Gastrocnemius medialis (tissue), 4 donors: ENCODE results near the gene CHST15. TPM values are rescaled to one million over a fixed set of nuclear protein-coding genes. Genes with fewer than 3 reads are reported as not detected.

Source experiments
- ATAC-seq, 2 donors: fragments of 150-250 bp; one replicate each; pipeline ENCODE4 v1.9.1; 2016
- DNase-seq, 2 donors: peaks; one replicate each; pipeline ENCODE4 v3.0.0-alpha.2; 2019
- H3K27ac ChIP-seq, 4 donors: fragments of 200-600 bp; sonication (generic); 1 replicate in 1 of 4; 2 replicates in 3 of 4; pipeline ENCODE4 v1.5.1; 2016 to 2018; ENCODE audit warnings: mild to moderate bottlenecking in 2 of 4, moderate library complexity in 1 of 4
- H3K27me3 ChIP-seq, 3 donors: fragments of 200-600 bp; sonication (generic) in 2 of 3; 1 replicate in 1 of 3; 2 replicates in 2 of 3; pipeline versions ENCODE4 v1.5.1 to v1.6.0; 2016 to 2019; ENCODE audit warnings: mild to moderate bottlenecking in 1 of 3, moderate library complexity in 1 of 3
- H3K36me3 ChIP-seq, 2 donors: fragments of 200-600 bp; sonication (generic) in 1 of 2; one replicate each; pipeline ENCODE4 v1.5.1; 2017 to 2018
- H3K4me1 ChIP-seq, 2 donors: fragments of 200-600 bp; sonication (generic) in 1 of 2; one replicate each; pipeline ENCODE4 v1.5.1; 2016 to 2017; ENCODE audit warnings: mild to moderate bottlenecking in 2 of 2
- H3K4me3 ChIP-seq, 4 donors: fragments of 200-600 bp; sonication (generic) in 3 of 4; 1 replicate in 1 of 4; 2 replicates in 3 of 4; pipeline ENCODE4 v1.5.1; 2016 to 2019; ENCODE audit warnings: mild to moderate bottlenecking in 2 of 4
- H3K9me3 ChIP-seq, 3 donors: fragments of 200-600 bp; sonication (generic) in 2 of 3; 1 replicate in 1 of 3; 2 replicates in 2 of 3; pipeline ENCODE4 v1.5.1; 2016 to 2019
- CTCF ChIP-seq, 5 experiments: fragments of 450-650 bp in 3 of 5; fragments of 200-600 bp in 2 of 5; sonication (generic) in 2 of 5; IDR thresholded peaks in 4 of 5; conservative IDR thresholded peaks in 1 of 5; 1 replicate in 4 of 5; 2 replicates in 1 of 5; pipeline ENCODE4 v1.5.1; 2016 to 2019; ENCODE audit warnings: antibody characterized with exemption in 5 of 5, mild to moderate bottlenecking in 3 of 5, moderate library complexity in 3 of 5
- POLR2A ChIP-seq, 2 donors: fragments of 450-650 bp; IDR thresholded peaks; one replicate each; pipeline ENCODE4 v1.6.1; 2017; ENCODE audit warnings: antibody characterized with exemption in 2 of 2, mild to moderate bottlenecking in 2 of 2, moderate library complexity in 2 of 2
- in situ Hi-C, 4 donors: fragments of 200-750 bp; cut with MboI; loops; one replicate each; pipeline versions ENCODE4 v1.15.0 to v1.8.0; 2017; ENCODE audit warnings: low sequenced_read_pairs in 4 of 4
- intact Hi-C: fragments of 100-400 bp; cut with DNase I; formaldehyde crosslinking; loops from one replicate; pipeline ENCODE4 v1.15.1; 2023; ENCODE audit warnings: low total_unique reads
- total RNA-seq, 4 donors: library from RNA; depleted of rRNA; stranded (reverse); fragments of >200 nt; gene quantifications; one replicate each; pipeline versions ENCODE4 v1.1.0 to v1.2.3, GENCODE V29; 2016

CHST15 gene
- total RNA-seq, 4 donors from 2014 or later, result 9.0 to 32.2 (median 20.3) TPM

GRCh38 chr10:124047427-124048152, 45.8 kb downstream of the CHST15 start:
- H3K9me3 ChIP-seq, result no peaks in the 10 kb centered on the region
- H3K27me3 ChIP-seq, result no peaks in the 10 kb centered on the region
- H3K36me3 ChIP-seq, result no peaks in the 10 kb centered on the region
- ATAC-seq (no peak), DNase-seq (no peak)
- intact Hi-C loops (no loop called here), in situ Hi-C loops (no loop called here)
- H3K4me3 ChIP-seq, result no peak overlapping the region
- H3K27ac ChIP-seq, result no peak overlapping the region
- TF ChIP-seq CTCF (IDR thresholded peaks at IDR 0.05 in 4 of 5, conservative IDR thresholded peaks at IDR 0.05 in 1 of 5), result no peak
- no peak for TF ChIP-seq POLR2A (IDR thresholded peaks at IDR 0.05)
- peaks cover 13 to 28% of the 10 kb centered on the region in 2 donors for H3K4me1 ChIP-seq

- TF ChIP-seq POLR2A (IDR thresholded peaks at IDR 0.05), result no peak
- TF ChIP-seq CTCF (IDR thresholded peaks at IDR 0.05 in 4 of 5, conservative IDR thresholded peaks at IDR 0.05 in 1 of 5), result no peak
- ATAC-seq, result no peak
- Histone ChIP-seq H3K9me3 (no peaks in the 10 kb centered on the region), H3K36me3 (no peaks in the 10 kb centered on the region), H3K27ac (peak overlapping the region in 1 of 4 donors; percentile 19), H3K4me1 (peaks cover 10 to 20% of the 10 kb centered on the region in 2 donors), H3K4me3 (no peak overlapping the region), H3K27me3 (no peaks in the 10 kb centered on the region)
- intact Hi-C loops (no loop called here), in situ Hi-C loops (no loop called here)
- no peak for DNase-seq
Observed at GRCh38 chr10:124045801-124046355, 47.5 kb downstream of the CHST15 start.

- no peaks in the 10 kb centered on the region for H3K9me3 ChIP-seq
- H3K27ac ChIP-seq, result peak overlapping the region in 2 of 4 donors; percentile 19 to 26
- H3K4me3 ChIP-seq, result no peak overlapping the region
- no peak for DNase-seq
- H3K36me3 ChIP-seq, result no peaks in the 10 kb centered on the region
- H3K27me3 ChIP-seq, result no peaks in the 10 kb centered on the region
- peaks cover 10 to 20% of the 10 kb centered on the region in 2 donors for H3K4me1 ChIP-seq
- ATAC-seq, result no peak
- intact Hi-C loops, result no loop called here
- TF ChIP-seq POLR2A (IDR thresholded peaks at IDR 0.05) (no peak), CTCF (IDR thresholded peaks at IDR 0.05 in 4 of 5, conservative IDR thresholded peaks at IDR 0.05 in 1 of 5) (no peak)
- in situ Hi-C loops, result no loop called here
Observed at GRCh38 chr10:124045276-124045675, 48.1 kb downstream of the CHST15 start.

- intact Hi-C loops (loop anchor here (5.0 kb wide), 1 partner anchor 48 kb away; the partner anchor contains the start of gene CHST15), in situ Hi-C loops (no loop called here)
- Histone ChIP-seq H3K4me3 (peak overlapping the region in 2 of 4 donors; percentile 1 to 15), H3K36me3 (no peaks in the 10 kb centered on the region), H3K27ac (peak overlapping the region; percentile 54 to 82 (median 66)), H3K27me3 (no peaks in the 10 kb centered on the region), H3K9me3 (no peaks in the 10 kb centered on the region), H3K4me1 (peaks cover 10 to 17% of the 10 kb centered on the region in 2 donors)
- no peak for TF ChIP-seq POLR2A (IDR thresholded peaks at IDR 0.05)
- DNase-seq (peak; percentile 86 to 87), ATAC-seq (peak; percentile 96)
Observed at GRCh38 chr10:124044143-124044862, 49.1 kb downstream of the CHST15 start.
